ENCODE results near the gene MEF2C. TPM values are rescaled to one million over a fixed set of nuclear protein-coding genes. Genes with fewer than 3 reads are reported as not detected.

Gene MEF2C
- total RNA-seq, 3 donors from 2014 or later (not counting 1 experiment from before 2014, with no cell fraction given): 9.2 to 22.0 (median 18.3) TPM

DNA sequence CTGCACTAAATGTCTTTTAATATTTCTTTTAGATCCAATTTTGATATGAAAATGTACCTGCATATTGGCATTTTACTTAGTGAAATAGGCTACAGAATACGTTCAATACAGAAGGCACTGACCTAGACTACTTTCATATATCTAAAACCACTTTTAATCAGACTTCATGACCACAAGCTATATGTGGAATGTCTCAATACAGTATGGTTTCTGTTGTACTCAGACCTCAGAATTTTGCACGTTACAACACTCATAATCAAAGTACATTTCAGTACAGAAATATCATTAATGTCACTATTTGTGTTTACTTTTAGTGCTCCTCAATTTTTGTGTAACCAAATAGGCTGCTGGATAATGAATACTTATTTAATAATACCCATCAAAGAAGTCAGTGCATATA is 74.8 kb downstream of the MEF2C start:
- Mint-ChIP-seq H3K4me1 (no peaks in the 10 kb centered on the region), H3K27ac (no peak overlapping the region), H3K27me3 (ENCODE audit: low read depth in 2 of 2) (no peaks in the 10 kb centered on the region), H3K4me3 (no peak overlapping the region), H3K9me3 (no peaks in the 10 kb centered on the region), H3K36me3 (no peaks in the 10 kb centered on the region)
- WGBS (ENCODE audit: insufficient coverage): no CpG with 5 or more reads among the region's 2 CpGs
- ATAC-seq: no peak
- no peak overlapping the region for H3K4me3 ChIP-seq (ENCODE audit: low read length)
- intact Hi-C loops (cut with micrococcal nuclease): no loop called here
- DNase-seq: no peak
- no peaks in the 10 kb centered on the region for H3K9me3 ChIP-seq (ENCODE audit: control insufficient read depth, insufficient read depth, low read length)
- H3K27ac ChIP-seq (ENCODE audit: low read length): no peak overlapping the region
- H3K36me3 ChIP-seq (ENCODE audit: control insufficient read depth, insufficient read depth, low read length): no peaks in the 10 kb centered on the region
- no peaks in the 10 kb centered on the region for H3K4me1 ChIP-seq (ENCODE audit: control insufficient read depth, insufficient read depth, low read length)
- no peaks in the 10 kb centered on the region for H3K27me3 ChIP-seq (ENCODE audit: control insufficient read depth, insufficient read depth, low read length)
- TF ChIP-seq, protein P1, sequence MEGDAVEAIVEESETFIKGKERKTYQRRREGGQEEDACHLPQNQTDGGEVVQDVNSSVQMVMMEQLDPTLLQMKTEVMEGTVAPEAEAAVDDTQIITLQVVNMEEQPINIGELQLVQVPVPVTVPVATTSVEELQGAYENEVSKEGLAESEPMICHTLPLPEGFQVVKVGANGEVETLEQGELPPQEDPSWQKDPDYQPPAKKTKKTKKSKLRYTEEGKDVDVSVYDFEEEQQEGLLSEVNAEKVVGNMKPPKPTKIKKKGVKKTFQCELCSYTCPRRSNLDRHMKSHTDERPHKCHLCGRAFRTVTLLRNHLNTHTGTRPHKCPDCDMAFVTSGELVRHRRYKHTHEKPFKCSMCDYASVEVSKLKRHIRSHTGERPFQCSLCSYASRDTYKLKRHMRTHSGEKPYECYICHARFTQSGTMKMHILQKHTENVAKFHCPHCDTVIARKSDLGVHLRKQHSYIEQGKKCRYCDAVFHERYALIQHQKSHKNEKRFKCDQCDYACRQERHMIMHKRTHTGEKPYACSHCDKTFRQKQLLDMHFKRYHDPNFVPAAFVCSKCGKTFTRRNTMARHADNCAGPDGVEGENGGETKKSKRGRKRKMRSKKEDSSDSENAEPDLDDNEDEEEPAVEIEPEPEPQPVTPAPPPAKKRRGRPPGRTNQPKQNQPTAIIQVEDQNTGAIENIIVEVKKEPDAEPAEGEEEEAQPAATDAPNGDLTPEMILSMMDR (IDR thresholded peaks at IDR 0.05): no peak

DNA sequence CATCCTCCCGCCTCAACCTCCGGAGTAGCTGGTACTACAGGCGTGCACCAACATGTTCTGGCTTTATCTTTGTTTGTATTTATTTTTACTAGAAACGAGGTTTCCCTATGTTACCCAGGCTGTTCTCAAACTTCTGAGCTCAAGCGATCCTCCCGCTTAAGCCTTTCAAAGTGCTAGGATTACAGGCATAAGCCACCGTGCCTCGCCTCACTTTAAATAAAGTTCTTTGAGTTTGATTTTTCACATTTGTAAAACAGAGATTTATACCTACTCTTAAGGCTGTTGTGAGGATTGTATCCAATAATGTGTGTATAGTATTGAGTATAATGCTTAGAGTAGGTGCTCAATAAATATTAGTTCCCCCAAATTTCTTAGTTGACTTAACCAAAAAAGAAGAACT is 75.7 kb downstream of the MEF2C start:
- TF ChIP-seq, protein P1 (IDR thresholded peaks at IDR 0.05): no peak
- 90% methylated on average over 6 of the region's 8 CpGs for WGBS (ENCODE audit: insufficient coverage)
- H3K27ac ChIP-seq (ENCODE audit: low read length): no peak overlapping the region
- no peaks in the 10 kb centered on the region for H3K4me1 ChIP-seq (ENCODE audit: control insufficient read depth, insufficient read depth, low read length)
- DNase-seq (no peak), ATAC-seq (no peak)
- Mint-ChIP-seq H3K27ac (no peak overlapping the region), H3K27me3 (ENCODE audit: low read depth in 2 of 2) (no peaks in the 10 kb centered on the region), H3K36me3 (no peaks in the 10 kb centered on the region), H3K9me3 (no peaks in the 10 kb centered on the region), H3K4me1 (no peaks in the 10 kb centered on the region), H3K4me3 (no peak overlapping the region)
- intact Hi-C loops (cut with micrococcal nuclease): no loop called here
- no peak overlapping the region for H3K4me3 ChIP-seq (ENCODE audit: low read length)
- no peaks in the 10 kb centered on the region for H3K9me3 ChIP-seq (ENCODE audit: control insufficient read depth, insufficient read depth, low read length)
- no peaks in the 10 kb centered on the region for H3K27me3 ChIP-seq (ENCODE audit: control insufficient read depth, insufficient read depth, low read length)
- peaks cover 2% of the 10 kb centered on the region for H3K36me3 ChIP-seq (ENCODE audit: control insufficient read depth, insufficient read depth, low read length)

DNA sequence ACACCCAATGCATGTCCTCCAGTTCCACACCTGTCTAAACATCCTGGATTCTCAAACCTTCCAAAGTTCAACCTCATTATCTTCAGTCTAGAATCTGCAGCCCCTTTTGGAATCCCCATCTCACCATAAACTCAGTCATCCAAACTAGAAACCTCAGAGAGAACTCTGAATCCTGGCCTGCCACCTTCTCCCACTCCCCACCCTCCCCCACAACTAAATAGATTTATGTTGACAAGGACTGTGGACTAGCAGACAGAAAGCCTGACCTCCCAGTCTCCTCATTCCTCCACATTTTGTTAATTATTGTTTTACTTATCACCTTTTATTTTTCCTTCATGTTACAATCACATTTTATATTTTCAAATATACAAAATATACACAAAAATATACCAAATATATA is 76.6 kb downstream of the MEF2C start:
- ATAC-seq (no peak), DNase-seq (no peak)
- Histone ChIP-seq H3K36me3 (ENCODE audit: control insufficient read depth, insufficient read depth, low read length) (peaks cover 2% of the 10 kb centered on the region), H3K9me3 (ENCODE audit: control insufficient read depth, insufficient read depth, low read length) (no peaks in the 10 kb centered on the region), H3K4me1 (ENCODE audit: control insufficient read depth, insufficient read depth, low read length) (no peaks in the 10 kb centered on the region), H3K4me3 (ENCODE audit: low read length) (no peak overlapping the region), H3K27ac (ENCODE audit: low read length) (no peak overlapping the region), H3K27me3 (ENCODE audit: control insufficient read depth, insufficient read depth, low read length) (no peaks in the 10 kb centered on the region)
- Mint-ChIP-seq H3K27ac (no peak overlapping the region), H3K9me3 (no peaks in the 10 kb centered on the region), H3K36me3 (no peaks in the 10 kb centered on the region), H3K27me3 (ENCODE audit: low read depth in 2 of 2) (no peaks in the 10 kb centered on the region), H3K4me1 (no peaks in the 10 kb centered on the region), H3K4me3 (no peak overlapping the region)
- intact Hi-C loops (cut with micrococcal nuclease): no loop called here
- TF ChIP-seq, protein P1 (IDR thresholded peaks at IDR 0.05): no peak

DNA sequence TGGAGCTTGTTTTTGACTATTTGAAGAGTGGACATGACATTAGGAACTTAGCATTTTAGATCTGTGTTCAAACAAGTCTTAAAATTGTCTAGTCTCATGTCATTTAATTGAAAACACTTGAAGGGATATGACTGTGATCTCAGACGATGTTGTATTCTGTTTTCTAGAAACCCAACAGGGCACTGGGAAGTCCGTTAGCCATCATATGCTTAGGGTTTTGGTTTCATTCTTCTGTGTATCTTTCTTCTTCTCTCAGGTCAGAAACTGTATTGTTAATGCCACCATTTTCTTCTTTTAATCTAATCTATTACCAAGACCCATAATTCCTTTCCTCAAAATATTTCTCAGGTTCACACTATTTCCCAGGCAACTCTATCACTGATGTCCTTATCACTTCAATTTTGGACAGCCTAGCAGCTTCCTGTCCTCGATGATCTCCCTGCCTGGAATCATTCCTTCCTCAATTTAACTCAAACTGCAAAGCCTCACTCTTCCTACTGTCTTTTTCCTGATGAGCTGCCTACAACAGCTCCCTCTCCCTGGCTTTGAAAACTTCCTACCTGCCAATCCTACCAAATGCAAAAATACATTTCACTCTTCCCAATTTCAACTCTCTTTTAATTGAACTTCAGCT is 77.7 kb downstream of the MEF2C start:
- Histone ChIP-seq H3K27ac (ENCODE audit: low read length) (no peak overlapping the region), H3K36me3 (ENCODE audit: control insufficient read depth, insufficient read depth, low read length) (peaks cover 2% of the 10 kb centered on the region)
- intact Hi-C loops (cut with micrococcal nuclease): no loop called here

More for the DNA sequence above, 77.7 kb downstream of the MEF2C start:
- Histone ChIP-seq H3K9me3 (ENCODE audit: control insufficient read depth, insufficient read depth, low read length) (no peaks in the 10 kb centered on the region), H3K4me1 (ENCODE audit: control insufficient read depth, insufficient read depth, low read length) (no peaks in the 10 kb centered on the region), H3K4me3 (ENCODE audit: low read length) (no peak overlapping the region), H3K27me3 (ENCODE audit: control insufficient read depth, insufficient read depth, low read length) (no peaks in the 10 kb centered on the region)
- H3K36me3 Mint-ChIP-seq: no peaks in the 10 kb centered on the region
- no peak overlapping the region for H3K4me3 Mint-ChIP-seq
- 56% methylated on average over 3 of the region's 3 CpGs for WGBS (ENCODE audit: insufficient coverage)
- H3K27ac Mint-ChIP-seq: no peak overlapping the region
- ATAC-seq (no peak), DNase-seq (no peak)
- TF ChIP-seq, protein P1 (IDR thresholded peaks at IDR 0.05): no peak
- H3K27me3 Mint-ChIP-seq (ENCODE audit: low read depth in 2 of 2): no peaks in the 10 kb centered on the region
- H3K4me1 Mint-ChIP-seq: no peaks in the 10 kb centered on the region
- no peaks in the 10 kb centered on the region for H3K9me3 Mint-ChIP-seq

Data from natural killer cell (primary cell).